KMS-11 (cell line): ENCODE measurements around the gene SPATC1L.

ENCODE experiments used
- H2AFZ ChIP-seq: fragments of 200-600 bp; sonication (generic); 2 replicates; pipeline ENCODE4 v1.6.1; 2016; ENCODE audit warnings: antibody characterized with exemption, mixed run types, low read depth
- H3K27ac ChIP-seq: fragments of 200-600 bp; sonication (generic); 2 replicates; pipeline ENCODE4 v1.6.1; 2016; ENCODE audit warnings: mild to moderate bottlenecking, mixed run types
- H3K27me3 ChIP-seq: fragments of 200-600 bp; sonication (generic); 2 replicates; pipeline ENCODE4 v1.6.1; 2017; ENCODE audit warnings: mild to moderate bottlenecking, low read depth, mixed run types, moderate library complexity; ENCODE audit not compliant: insufficient read depth
- H3K36me3 ChIP-seq: fragments of 200-600 bp; sonication (generic); 2 replicates; pipeline ENCODE4 v1.6.1; 2017; ENCODE audit warnings: mild to moderate bottlenecking, mixed run types; ENCODE audit not compliant: insufficient read depth
- H3K4me1 ChIP-seq: fragments of 200-600 bp; sonication (generic); 2 replicates; pipeline ENCODE4 v1.6.1; 2016; ENCODE audit warnings: mild to moderate bottlenecking, low read depth, mixed run types; ENCODE audit not compliant: poor library complexity, severe bottlenecking
- H3K4me2 ChIP-seq: fragments of 200-600 bp; sonication (generic); 2 replicates; pipeline ENCODE4 v1.7.0; 2016; ENCODE audit warnings: mild to moderate bottlenecking, mixed run types
- H3K4me3 ChIP-seq: fragments of 200-600 bp; sonication (generic); IDR thresholded peaks from 2 replicates; pipeline ENCODE4 v1.6.1; 2017; ENCODE audit warnings: low read depth, low read length, mixed read lengths; ENCODE audit not compliant: insufficient read depth
- H3K79me2 ChIP-seq: fragments of 200-600 bp; sonication (generic); 2 replicates; pipeline ENCODE4 v1.6.1; 2016; ENCODE audit warnings: low read depth, mixed run types; ENCODE audit not compliant: insufficient read depth
- H3K9ac ChIP-seq: fragments of 200-600 bp; sonication (generic); 2 replicates; pipeline ENCODE4 v1.6.1; 2016; ENCODE audit warnings: mild to moderate bottlenecking, mixed run types
- H4K20me1 ChIP-seq: fragments of 200-600 bp; sonication (generic); 2 replicates; pipeline ENCODE4 v1.6.1; 2016; ENCODE audit warnings: mild to moderate bottlenecking, mixed run types; ENCODE audit not compliant: insufficient read depth
- CTCF ChIP-seq: fragments of 200-600 bp; sonication (generic); conservative IDR thresholded peaks from 2 replicates; pipeline ENCODE4 v1.6.1; 2017; ENCODE audit warnings: low read depth, mild to moderate bottlenecking, antibody characterized with exemption, low read length, moderate library complexity, mixed read lengths

Gene SPATC1L

GRCh38 chr21:46129846-46130651, 54.2 kb downstream of the SPATC1L start:
- no peaks in the 10 kb centered on the region for H3K36me3 ChIP-seq
- no peak overlapping the region for H3K9ac ChIP-seq
- no peak overlapping the region for H3K27ac ChIP-seq
- H4K20me1 ChIP-seq, result no peaks in the 10 kb centered on the region
- no peak for TF ChIP-seq CTCF
- H3K4me2 ChIP-seq, result no peak overlapping the region
- no peak overlapping the region for H3K4me3 ChIP-seq
- no peaks in the 10 kb centered on the region for H3K79me2 ChIP-seq
- peaks cover 41% of the 10 kb centered on the region for H3K27me3 ChIP-seq
- H3K4me1 ChIP-seq, result no peaks in the 10 kb centered on the region
- no peak overlapping the region for H2AFZ ChIP-seq

GRCh38 chr21:46128933-46129571, 55.2 kb downstream of the SPATC1L start:
- H3K4me1 ChIP-seq, result no peaks in the 10 kb centered on the region
- H4K20me1 ChIP-seq, result no peaks in the 10 kb centered on the region
- H3K27ac ChIP-seq, result no peak overlapping the region
- H3K79me2 ChIP-seq, result no peaks in the 10 kb centered on the region
- no peak overlapping the region for H3K4me3 ChIP-seq
- TF ChIP-seq CTCF, result no peak
- H3K4me2 ChIP-seq, result no peak overlapping the region
- H3K27me3 ChIP-seq, result peaks cover 41% of the 10 kb centered on the region
- H3K36me3 ChIP-seq, result no peaks in the 10 kb centered on the region
- no peak overlapping the region for H3K9ac ChIP-seq
- no peak overlapping the region for H2AFZ ChIP-seq

- H3K27ac ChIP-seq, result no peak overlapping the region
- H3K4me2 ChIP-seq, result no peak overlapping the region
- H3K27me3 ChIP-seq, result peaks cover 41% of the 10 kb centered on the region
- H3K9ac ChIP-seq, result no peak overlapping the region
- H3K4me1 ChIP-seq, result no peaks in the 10 kb centered on the region
- H4K20me1 ChIP-seq, result no peaks in the 10 kb centered on the region
- no peak overlapping the region for H3K4me3 ChIP-seq
- H2AFZ ChIP-seq, result no peak overlapping the region
- no peaks in the 10 kb centered on the region for H3K36me3 ChIP-seq
- no peaks in the 10 kb centered on the region for H3K79me2 ChIP-seq
- no peak for TF ChIP-seq CTCF
Measured at GRCh38 chr21:46128106-46128932, 55.9 kb downstream of the SPATC1L start.

GRCh38 chr21:46127239-46128105, 56.8 kb downstream of the SPATC1L start:
- Histone ChIP-seq H3K9ac (no peak overlapping the region), H3K27me3 (peaks cover 39% of the 10 kb centered on the region), H3K27ac (no peak overlapping the region)

More at GRCh38 chr21:46127239-46128105, 56.8 kb downstream of the SPATC1L start:
- H3K4me2 ChIP-seq, result no peak overlapping the region
- H4K20me1 ChIP-seq, result no peaks in the 10 kb centered on the region
- no peak overlapping the region for H2AFZ ChIP-seq
- no peak for TF ChIP-seq CTCF
- no peaks in the 10 kb centered on the region for H3K4me1 ChIP-seq
- no peak overlapping the region for H3K4me3 ChIP-seq
- H3K79me2 ChIP-seq, result no peaks in the 10 kb centered on the region
- no peaks in the 10 kb centered on the region for H3K36me3 ChIP-seq
